Left forelimb (tissue), 1 donor: ENCODE results near the gene SCP2D1.
"Not testable (repeated sequence)": the region's sequence is repeated elsewhere in the genome, so short reads cannot be mapped to it uniquely, and the experiment has no call there.

Experiments used
- DNase-seq: peaks from one replicate; pipeline ENCODE4 v3.0.0-alpha.2; 2018; ENCODE audit warnings: low spot score

SCP2D1 gene

GRCh38 chr20:18813483-18813882 is at the start of gene SCP2D1:
SCP2D1 (plus strand) TSS chr20:18813783; CDS start chr20:18813816, 33 bp downstream.
- DNase-seq = no peak

DNA sequence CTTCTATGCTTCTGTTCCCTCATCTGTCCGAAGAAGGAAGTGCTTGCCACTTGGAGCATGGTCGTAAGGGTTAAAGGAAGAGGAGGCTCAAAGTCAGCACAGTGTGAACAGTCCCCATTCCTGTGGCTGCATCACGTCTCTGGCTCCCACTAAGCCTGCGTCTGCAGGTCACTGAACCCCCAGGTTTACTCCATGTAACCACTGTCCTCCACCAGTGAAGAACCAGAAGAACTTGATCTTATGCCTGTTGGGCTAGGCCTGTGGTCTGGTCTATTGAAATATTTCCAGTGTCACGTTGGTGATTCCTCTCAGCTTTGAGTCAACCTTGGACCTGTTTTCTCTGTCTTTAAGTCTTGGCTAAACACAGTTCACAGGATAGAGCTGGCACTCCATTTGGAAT is 45.9 kb upstream of the SCP2D1 start:
- no peak for DNase-seq

GRCh38 chr20:18773566-18773965 is 40.0 kb upstream of the SCP2D1 start:
- no peak for DNase-seq

DNA sequence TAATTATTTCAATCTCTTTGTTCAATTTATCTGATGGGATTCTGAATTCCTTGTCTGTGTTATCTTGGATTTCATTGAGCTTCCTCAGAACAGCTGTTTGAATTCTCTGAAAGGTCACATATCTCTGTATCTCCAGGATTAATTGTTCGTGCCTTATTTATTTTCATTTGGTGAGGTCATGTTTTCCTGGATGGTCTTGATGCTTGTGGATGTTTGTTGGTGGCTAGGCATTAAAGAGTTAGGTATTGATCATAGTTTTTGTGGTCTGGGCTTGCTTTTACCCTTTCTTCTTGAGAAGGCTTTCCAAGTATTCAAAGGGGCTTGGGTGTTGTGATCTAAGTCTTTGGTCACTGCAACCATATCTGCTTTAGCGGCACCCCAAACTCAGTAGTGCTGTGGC is 39.4 kb upstream of the SCP2D1 start:
- no peak for DNase-seq

GRCh38 chr20:18775633-18776032 is 38.0 kb upstream of the SCP2D1 start:
- DNase-seq = no peak

- no peak for DNase-seq
Measured at GRCh38 chr20:18778690-18779392, 34.7 kb upstream of the SCP2D1 start.

DNA sequence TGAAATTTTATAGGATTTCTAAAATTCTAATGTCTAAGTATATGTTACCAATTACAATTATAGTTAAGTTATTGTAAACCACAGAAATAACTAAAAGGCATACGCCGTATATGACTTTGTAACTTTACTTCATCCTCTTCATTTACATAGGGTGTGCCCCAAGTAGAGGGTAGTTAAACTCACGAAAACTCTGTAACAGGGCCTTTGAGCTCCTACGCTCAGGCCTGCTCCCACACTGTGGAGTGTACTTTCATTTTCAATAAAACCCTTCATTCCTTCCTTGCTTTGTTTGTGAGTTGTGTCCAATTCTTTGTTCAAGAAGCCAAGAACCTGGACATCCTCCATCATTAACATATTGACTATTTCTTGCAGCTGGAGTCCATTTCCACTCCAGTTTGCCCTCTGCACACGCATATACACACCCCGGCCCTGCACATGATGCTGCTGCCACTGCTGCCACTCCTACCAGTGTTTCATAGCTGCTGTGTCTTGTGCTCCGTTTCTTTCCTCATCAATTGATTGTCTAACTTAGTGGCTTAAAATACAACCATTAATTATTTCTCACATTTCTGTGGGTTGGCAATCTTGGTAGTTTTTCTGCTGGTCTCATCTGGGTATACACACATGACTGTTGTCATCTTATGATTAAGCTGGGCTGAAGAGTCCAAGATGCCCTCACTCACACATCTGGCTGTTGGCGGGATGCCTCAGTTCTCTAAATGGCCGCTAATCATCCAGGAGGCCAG is 33.0 kb upstream of the SCP2D1 start:
- no peak for DNase-seq

DNA sequence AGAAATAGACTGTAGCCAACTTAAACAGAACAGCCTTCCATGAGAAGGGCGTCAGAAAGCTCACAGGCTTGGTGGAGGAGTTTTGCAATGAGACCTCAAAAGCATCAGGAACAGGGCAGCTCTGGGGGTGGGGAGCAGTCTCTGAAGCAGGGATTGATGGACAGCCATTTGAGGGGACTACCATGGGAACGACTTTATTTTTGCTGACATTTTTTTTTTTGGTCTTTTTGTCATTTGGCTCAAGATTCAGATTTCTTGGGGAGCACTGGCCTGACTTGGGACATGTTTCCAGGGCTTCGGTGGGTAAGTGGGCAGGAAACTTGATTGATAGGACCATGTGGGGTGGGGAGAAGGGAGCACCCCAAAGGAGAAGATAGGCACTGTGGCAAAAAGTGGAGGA is 32.1 kb upstream of the SCP2D1 start:
- DNase-seq = no peak

- DNase-seq = no peak
Measured at GRCh38 chr20:18783385-18783959, 30.1 kb upstream of the SCP2D1 start.

- DNase-seq = not testable (repeated sequence)
Measured at GRCh38 chr20:18787046-18787445, 26.5 kb upstream of the SCP2D1 start.

DNA sequence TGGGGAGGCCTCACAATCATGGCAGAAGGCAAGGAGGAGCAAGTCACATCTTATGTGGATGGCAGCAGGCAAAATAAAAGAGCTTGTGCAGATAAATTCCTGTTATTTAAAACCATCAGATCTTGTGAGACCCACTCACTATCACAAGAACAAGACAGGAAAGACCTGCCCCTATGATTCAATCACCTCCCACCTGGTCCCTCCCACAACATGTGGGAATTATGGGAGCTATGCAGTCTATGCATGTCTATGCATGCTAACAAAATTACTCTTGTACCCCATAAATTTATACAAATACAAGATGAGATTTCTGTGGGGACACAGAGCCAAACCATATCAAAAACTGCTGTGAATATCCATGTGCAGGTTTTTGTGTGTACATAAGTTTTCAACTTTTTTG is 25.6 kb upstream of the SCP2D1 start:
- no peak for DNase-seq

GRCh38 chr20:18790787-18791186 is 22.8 kb upstream of the SCP2D1 start:
- DNase-seq = no peak

GRCh38 chr20:18793625-18794427 is 19.8 kb upstream of the SCP2D1 start:
- peak; percentile 90 for DNase-seq

GRCh38 chr20:18794428-18794787 is 19.2 kb upstream of the SCP2D1 start:
- DNase-seq = no peak

DNA sequence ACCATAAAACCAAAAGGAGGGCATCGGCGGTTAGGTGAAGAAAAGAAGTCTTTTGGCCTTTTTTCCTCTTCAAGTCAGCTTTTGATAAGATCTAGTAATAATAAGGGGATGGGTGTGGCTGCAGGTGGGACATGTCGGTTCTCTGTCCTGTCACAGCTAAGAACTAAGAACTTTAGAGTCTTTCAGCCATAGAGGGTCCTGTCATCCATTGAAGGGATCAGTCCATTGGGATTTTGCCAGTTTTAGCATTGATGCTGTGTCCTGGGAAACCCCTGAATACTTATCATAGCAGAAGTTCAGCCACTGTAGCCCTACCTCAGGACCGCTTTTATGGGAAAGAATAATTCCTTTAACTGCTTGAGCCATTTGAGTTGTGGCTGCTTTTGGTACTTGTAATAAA is 18.2 kb upstream of the SCP2D1 start:
- no peak for DNase-seq

- no peak for DNase-seq
Measured at GRCh38 chr20:18796282-18796833, 17.2 kb upstream of the SCP2D1 start.

DNA sequence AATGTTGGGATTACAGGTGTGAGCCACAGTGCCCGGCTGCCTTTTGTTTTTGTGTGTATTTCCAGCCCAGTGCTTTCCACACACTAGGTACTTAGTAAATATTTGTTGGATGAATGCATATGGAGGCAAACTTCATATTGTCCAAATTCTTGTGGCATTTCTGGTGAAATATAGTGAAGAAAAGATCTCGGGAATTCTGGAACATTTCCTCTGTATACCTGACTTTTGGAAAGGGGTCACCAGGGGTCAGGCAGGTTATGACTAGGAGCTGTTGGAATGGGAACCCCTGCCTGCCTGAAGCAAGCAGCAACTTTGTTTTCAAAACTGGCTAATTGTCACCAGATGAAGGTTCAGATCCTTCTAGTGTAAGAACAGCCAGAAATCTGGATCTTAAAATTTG is 12.1 kb upstream of the SCP2D1 start:
- no peak for DNase-seq

DNA sequence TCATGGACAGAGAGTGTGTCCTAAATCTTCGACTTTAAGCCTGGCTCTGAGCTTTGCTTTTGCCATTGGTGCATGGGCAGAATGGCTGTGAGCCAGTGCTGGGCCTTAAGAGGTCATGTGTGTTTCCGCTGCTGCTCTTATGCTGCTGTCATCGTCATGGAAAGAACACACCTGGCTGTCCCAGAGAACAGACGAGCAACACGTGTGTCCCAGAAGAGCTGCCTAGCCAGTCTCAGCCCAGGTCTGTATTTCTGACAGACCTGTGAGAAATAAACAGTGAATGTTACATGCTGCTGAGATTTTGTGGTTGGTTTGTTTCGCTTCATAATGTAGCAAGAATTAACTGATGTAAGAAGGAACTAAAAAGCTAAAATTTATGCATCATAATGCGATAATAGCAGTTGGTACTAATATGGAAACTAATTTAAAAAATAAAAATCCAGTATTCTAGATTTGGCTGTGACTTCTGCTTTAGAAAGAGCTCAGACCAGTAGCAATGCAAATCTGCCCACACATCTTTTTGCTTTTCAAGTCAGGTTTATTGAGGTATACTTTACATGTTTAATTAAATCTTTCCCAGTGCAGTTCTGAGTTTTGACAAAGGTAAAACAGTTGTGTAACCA is 11.5 kb upstream of the SCP2D1 start:
- DNase-seq = no peak

DNA sequence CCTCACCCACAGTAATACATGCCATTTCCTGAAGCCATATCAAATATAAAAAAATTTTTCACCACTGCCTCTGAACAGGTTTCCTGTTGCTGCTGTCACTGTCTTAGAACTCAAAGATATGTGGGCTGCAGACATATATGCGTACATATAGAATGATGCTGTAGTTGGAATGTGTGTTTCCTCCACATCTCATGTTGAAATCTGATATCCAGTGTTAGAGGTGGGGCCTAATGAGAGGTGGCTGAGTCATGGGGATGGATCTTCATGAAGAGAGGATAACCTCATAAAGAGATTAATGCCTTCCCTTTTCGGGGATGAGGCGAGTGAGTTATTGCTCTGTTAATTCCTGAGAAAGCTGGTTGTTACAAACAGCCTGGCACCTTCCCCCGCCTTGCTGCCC is 7.7 kb upstream of the SCP2D1 start:
- DNase-seq = no peak

DNA sequence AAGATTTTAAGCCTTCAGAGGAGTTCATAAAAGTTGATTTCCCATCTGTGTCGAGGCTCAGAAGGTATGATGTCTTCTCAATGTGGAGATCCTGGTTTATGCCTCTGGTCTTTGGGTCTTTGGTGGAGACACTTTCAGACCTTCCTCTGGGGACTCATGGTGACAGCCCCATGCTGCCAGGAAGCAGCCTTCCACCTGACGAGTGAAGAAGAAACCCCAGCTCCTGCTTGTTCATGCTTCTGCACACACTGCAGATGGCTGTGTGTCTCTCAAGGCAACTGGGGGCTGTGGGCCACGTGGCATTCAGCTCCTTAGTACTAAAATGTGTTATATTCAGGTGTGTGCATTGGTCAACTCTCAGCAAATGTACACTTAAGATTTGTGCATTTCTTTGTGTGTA is 4.9 kb upstream of the SCP2D1 start:
- DNase-seq = no peak

DNA sequence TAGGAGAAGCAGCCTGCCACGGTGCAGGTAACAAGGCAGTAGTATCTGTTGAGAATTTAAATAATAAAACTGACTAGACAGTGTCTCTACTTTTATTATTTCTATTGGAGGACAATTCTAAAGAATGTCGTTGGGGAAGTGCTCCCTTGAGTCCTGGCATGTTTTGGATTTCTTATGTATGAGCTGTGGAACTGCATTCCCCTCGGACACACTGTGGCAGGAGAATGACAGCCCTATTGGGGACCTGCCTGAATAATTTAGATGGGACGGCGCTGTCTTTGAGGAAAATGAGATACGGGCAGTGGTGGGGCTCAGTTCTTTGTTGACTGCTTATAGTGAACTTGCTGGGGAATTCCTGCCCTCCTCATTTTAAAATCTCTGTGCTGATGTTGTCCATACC is 2.4 kb upstream of the SCP2D1 start:
- no peak for DNase-seq

- no peak for DNase-seq
Measured at GRCh38 chr20:18811904-18812303, 1.7 kb upstream of the SCP2D1 start.
